HCT116 (cell line): Measurements from ENCODE around the gene RWDD1. TPM values are rescaled to one million over a fixed set of nuclear protein-coding genes. Genes with fewer than 3 reads are reported as not detected.

Source experiments
- ATAC-seq: fragments of 200-7000 bp; cut with Tn5 transposase; 2 replicates; pipeline ENCODE4 v1.9.1; 2020; ENCODE audit warnings: mild to moderate bottlenecking, moderate library complexity
- BruUV-seq: library from RNA; stranded (reverse); fragments of 400-500 nt; replicated peaks from 2 replicates; lab custom pipeline; 2021; lab: Mats Ljungman, UMichigan
- CTCF ChIA-PET: fragments of 300-600 bp; sonication (Branson Sonifier 250); formaldehyde crosslinking; loops from one replicate; lab custom pipeline; 2021; ENCODE audit warnings: antibody characterized with exemption; lab: Charles Lee
- POLR2A ChIA-PET: fragments of 300-600, 350-600 bp; sonication (Branson Sonifier 250); formaldehyde crosslinking; loops from one replicate; lab custom pipeline; 2021; ENCODE audit warnings: antibody characterized with exemption; lab: Charles Lee
- RAD21 ChIA-PET, 2 experiments: fragments of 300-600 bp; sonication (Branson Sonifier 250); formaldehyde crosslinking; loops; one replicate each; lab custom pipeline; 2023; ENCODE audit warnings: low total read pairs in 2 of 2; ENCODE audit not compliant: uncharacterized antibody in 2 of 2, unreplicated experiment in 2 of 2, low non-redundant PET in 1 of 2; lab: Charles Lee
- DNase-seq: peaks from one replicate; pipeline ENCODE4 v3.0.0-alpha.2; 2010; ENCODE audit warnings: low read depth, low spot score
- H2AFZ ChIP-seq: fragments of 200-600 bp; shearing (Covaris generic), sonication (generic); 2 replicates; pipeline ENCODE4 v1.6.1; 2017; ENCODE audit warnings: low read depth, mixed run types, mixed read lengths, antibody characterized with exemption, low read length; ENCODE audit not compliant: poor library complexity, severe bottlenecking
- H3K27ac ChIP-seq: 2 replicates; pipeline ENCODE4 v1.5.1; 2012; ENCODE audit warnings: low read depth, low read length
- H3K27me3 ChIP-seq: fragments of 200-600 bp; sonication (generic); 2 replicates; pipeline ENCODE4 v1.6.1; 2016; ENCODE audit warnings: mixed run types, low read length, mixed read lengths; ENCODE audit not compliant: insufficient read depth
- H3K36me3 ChIP-seq, 2 experiments: fragments of 200-500 bp in 1 of 2; fragments of 200-600 bp in 1 of 2; sonication (Bioruptor generic) in 1 of 2; sonication (generic) in 1 of 2; 2 replicates each; pipeline versions ENCODE4 v1.5.1 to v1.6.1; 2014 to 2016; ENCODE audit warnings: low read length in 2 of 2, inconsistent platforms in 1 of 2, mixed read lengths in 1 of 2, mixed run types in 1 of 2; ENCODE audit not compliant: insufficient read depth in 2 of 2, control insufficient read depth in 1 of 2
- H3K4me1 ChIP-seq, 2 experiments: fragments of 200-600 bp in 1 of 2; sonication (generic) in 1 of 2; 2 replicates each; pipeline versions ENCODE4 v1.5.1 to v1.6.1; 2012 to 2017; ENCODE audit warnings: low read length in 2 of 2, inconsistent platforms in 1 of 2, mild to moderate bottlenecking in 1 of 2, mixed read lengths in 1 of 2, mixed run types in 1 of 2, moderate library complexity in 1 of 2; ENCODE audit not compliant: insufficient read depth in 2 of 2, control insufficient read depth in 1 of 2
- H3K4me2 ChIP-seq: fragments of 200-600 bp; sonication (generic); 2 replicates; pipeline ENCODE4 v1.6.1; 2017; ENCODE audit warnings: mixed run types, low read length, mixed read lengths
- H3K4me3 ChIP-seq, 2 experiments: fragments of 200-600 bp in 1 of 2; sonication (generic) in 1 of 2; replicated peaks in 1 of 2; 2 replicates each; pipeline ENCODE4 v1.5.1; 2011 to 2016; ENCODE audit warnings: low read length in 2 of 2, control low read depth in 1 of 2, low read depth in 1 of 2, mild to moderate bottlenecking in 1 of 2, mixed read lengths in 1 of 2, mixed run types in 1 of 2
- H3K79me2 ChIP-seq: fragments of 200-600 bp; sonication (generic); 2 replicates; pipeline ENCODE4 v1.6.1; 2017; ENCODE audit warnings: mild to moderate bottlenecking, mixed run types, low read length, moderate library complexity, mixed read lengths; ENCODE audit not compliant: insufficient read depth
- H3K9ac ChIP-seq: fragments of 200-600 bp; sonication (generic); 2 replicates; pipeline ENCODE4 v1.6.1; 2016; ENCODE audit warnings: low read length, mixed read lengths
- H3K9me2 ChIP-seq: fragments of 200-600 bp; sonication (generic), shearing (Covaris generic); 2 replicates; pipeline ENCODE4 v1.6.1; 2017; ENCODE audit warnings: mixed run types, mild to moderate bottlenecking, moderate library complexity; ENCODE audit not compliant: insufficient read depth
- H3K9me3 ChIP-seq, 2 experiments: fragments of 200-500 bp in 1 of 2; fragments of 200-600 bp in 1 of 2; sonication (Bioruptor generic) in 1 of 2; sonication (generic) in 1 of 2; 2 replicates each; pipeline ENCODE4 v1.6.1; 2014 to 2017; ENCODE audit warnings: low read length in 2 of 2, mixed read lengths in 2 of 2, inconsistent platforms in 1 of 2, low read depth in 1 of 2, mild to moderate bottlenecking in 1 of 2, mixed run types in 1 of 2, moderate library complexity in 1 of 2; ENCODE audit not compliant: control insufficient read depth in 1 of 2, insufficient read depth in 1 of 2
- H4K20me1 ChIP-seq: fragments of 200-600 bp; sonication (generic), shearing (Covaris generic); 2 replicates; pipeline ENCODE4 v1.6.1; 2017; ENCODE audit warnings: mixed run types, mild to moderate bottlenecking, moderate library complexity; ENCODE audit not compliant: insufficient read depth
- ATF3 ChIP-seq: IDR thresholded peaks from 2 replicates; pipeline ENCODE4 v1.6.1; 2012
- CBX3 ChIP-seq: IDR thresholded peaks from 2 replicates; pipeline ENCODE4 v1.6.1; 2012; ENCODE audit warnings: low read depth
- CEBPB ChIP-seq: IDR thresholded peaks from 2 replicates; pipeline ENCODE4 v1.6.1; 2012; ENCODE audit warnings: low read depth
- CTCF ChIP-seq, 3 experiments: fragments of 200-600 bp in 1 of 3; sonication (generic) in 1 of 3; IDR thresholded peaks in 2 of 3; conservative IDR thresholded peaks in 1 of 3; 2 replicates each; pipeline ENCODE4 v1.5.1; 2012 to 2017; ENCODE audit warnings: low read depth in 2 of 3, low read length in 2 of 3, antibody characterized with exemption in 1 of 3, borderline replicate concordance in 1 of 3, control low read depth in 1 of 3, mild to moderate bottlenecking in 1 of 3, mixed read lengths in 1 of 3, mixed run types in 1 of 3, moderate library complexity in 1 of 3; ENCODE audit not compliant: insufficient read depth in 1 of 3
- EZH2 ChIP-seq: fragments of 200-600 bp; sonication (generic); IDR thresholded peaks from 2 replicates; pipeline ENCODE4 v1.6.1; 2017; ENCODE audit warnings: antibody characterized with exemption, mixed run types
- EZH2phosphoT487 ChIP-seq: fragments of 200-600 bp; IDR thresholded peaks from 2 replicates; pipeline ENCODE4 v1.6.1; 2018; ENCODE audit warnings: antibody characterized with exemption, borderline replicate concordance
- FOSL1 ChIP-seq: IDR thresholded peaks from 2 replicates; pipeline ENCODE4 v1.6.1; 2012; ENCODE audit warnings: low read depth
- MAX ChIP-seq: IDR thresholded peaks from 2 replicates; pipeline ENCODE4 v1.6.1; 2012
- POLR2AphosphoS5 ChIP-seq: IDR thresholded peaks from 2 replicates; pipeline ENCODE4 v1.6.1; 2011; ENCODE audit warnings: mild to moderate bottlenecking, low read depth, low read length, moderate library complexity
- RAD21 ChIP-seq: IDR thresholded peaks from 2 replicates; pipeline ENCODE4 v1.6.1; 2012; ENCODE audit warnings: low read depth, mild to moderate bottlenecking
- REST ChIP-seq: IDR thresholded peaks from 2 replicates; pipeline ENCODE4 v1.6.1; 2012; ENCODE audit warnings: low read depth
- SRF ChIP-seq: IDR thresholded peaks from 2 replicates; pipeline ENCODE4 v1.6.1; 2012; ENCODE audit warnings: low read depth
- YY1 ChIP-seq: IDR thresholded peaks from 2 replicates; pipeline ENCODE4 v1.6.1; 2011; ENCODE audit warnings: low read length, low read depth, moderate library complexity, mild to moderate bottlenecking; ENCODE audit not compliant: insufficient replicate concordance; ENCODE audit errors: extremely low read depth
- ZBTB33 ChIP-seq: IDR thresholded peaks from 2 replicates; pipeline ENCODE4 v1.6.1; 2011; ENCODE audit warnings: mild to moderate bottlenecking, low read length, moderate library complexity; ENCODE audit not compliant: insufficient replicate concordance; ENCODE audit errors: extremely low read depth
- ZFX ChIP-seq: fragments of 450-650 bp; IDR thresholded peaks from 2 replicates; pipeline ENCODE4 v1.6.1; 2017
- ZNF274 ChIP-seq: fragments of 200-500 bp; sonication (Bioruptor generic); IDR thresholded peaks from 2 replicates; pipeline ENCODE4 v1.6.1; 2014; ENCODE audit warnings: mild to moderate bottlenecking, low read depth, low read length, inconsistent platforms
- intact Hi-C: fragments of 100-400 bp; cut with micrococcal nuclease; formaldehyde crosslinking; loops from 2 replicates; pipeline ENCODE4 v1.10.0; 2022
- total RNA-seq: library from RNA; stranded (reverse); gene quantifications from one replicate; pipeline ENCODE4 v1.2.1, GENCODE V29; 2021; ENCODE audit not compliant: unreplicated experiment

Gene RWDD1
- total RNA-seq, 1 experiment from 2014 or later, result 24.4 TPM

- RAD21 ChIA-PET, result no interaction called here
- Histone ChIP-seq H3K4me1 (peaks cover 6 to 12% of the 10 kb centered on the region in 2 experiments; a peak in 3 of 4 replicates), H3K4me2 (no peak overlapping the region), H2AFZ (no peak overlapping the region), H3K27ac (no peak overlapping the region), H3K79me2 (no peaks in the 10 kb centered on the region), H3K4me3 (no peak overlapping the region), H4K20me1 (no peaks in the 10 kb centered on the region), H3K9me2 (no peaks in the 10 kb centered on the region), H3K27me3 (no peaks in the 10 kb centered on the region), H3K36me3 (no peaks in the 10 kb centered on the region), H3K9ac (no peak overlapping the region), H3K9me3 (no peaks in the 10 kb centered on the region; a peak in 1 of 4 replicates)
- intact Hi-C loops, result no loop called here
- no peak for TF ChIP-seq MAX
- no peak for TF ChIP-seq SRF
- TF ChIP-seq REST, result no peak
- no peak for TF ChIP-seq ZFX
- no peak for TF ChIP-seq CTCF (IDR thresholded peaks at IDR 0.05 in 2 of 3, conservative IDR thresholded peaks at IDR 0.05 in 1 of 3; ENCODE audit: borderline replicate concordance in 1 of 3, insufficient read depth in 1 of 3, low read depth in 2 of 3, low read length in 2 of 3)
- no peak for TF ChIP-seq RAD21
- no peak for TF ChIP-seq CEBPB
- no peak for TF ChIP-seq CBX3
- no peak for TF ChIP-seq ZBTB33
- TF ChIP-seq EZH2, result no peak
- no peak for TF ChIP-seq FOSL1
- TF ChIP-seq ZNF274, result no peak
- TF ChIP-seq EZH2phosphoT487, result no peak
- no peak for TF ChIP-seq YY1
- no peak for TF ChIP-seq ATF3
- no peak for TF ChIP-seq POLR2AphosphoS5
- POLR2A ChIA-PET, result no interaction called here
- no TSS peak for BruUV-seq
- DNase-seq, result no peak
- no peak for ATAC-seq
- CTCF ChIA-PET, result no interaction called here
These were observed 54.6 kb downstream of the RWDD1 start for GRCh38 chr6:116625872-116626271.
